Measurements from ENCODE around the gene ABHD16A.

ABHD16A gene

DNA sequence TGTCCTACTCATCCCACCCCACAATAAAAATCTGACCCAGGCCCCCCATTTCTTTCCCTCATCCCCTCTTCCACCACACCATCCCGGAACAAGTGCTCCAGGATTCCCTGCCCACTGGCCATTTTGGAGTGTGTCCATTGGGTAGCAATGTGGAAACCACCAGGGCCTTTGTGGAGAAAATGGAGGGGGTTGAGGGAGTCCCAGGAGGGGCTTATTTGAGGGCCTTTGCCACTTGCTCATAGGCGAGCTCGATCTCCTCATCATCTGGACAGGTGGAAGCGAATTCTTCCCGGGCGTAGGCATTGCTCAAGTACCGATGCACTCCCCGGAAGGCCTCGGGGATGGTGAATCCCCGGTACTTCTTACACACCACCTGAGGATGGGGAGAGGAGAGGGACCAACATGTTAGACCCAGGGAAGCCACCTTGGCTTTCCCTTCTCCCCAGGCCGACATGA is 27.5 kb upstream of the ABHD16A start:
- no peak for DNase-seq

DNA sequence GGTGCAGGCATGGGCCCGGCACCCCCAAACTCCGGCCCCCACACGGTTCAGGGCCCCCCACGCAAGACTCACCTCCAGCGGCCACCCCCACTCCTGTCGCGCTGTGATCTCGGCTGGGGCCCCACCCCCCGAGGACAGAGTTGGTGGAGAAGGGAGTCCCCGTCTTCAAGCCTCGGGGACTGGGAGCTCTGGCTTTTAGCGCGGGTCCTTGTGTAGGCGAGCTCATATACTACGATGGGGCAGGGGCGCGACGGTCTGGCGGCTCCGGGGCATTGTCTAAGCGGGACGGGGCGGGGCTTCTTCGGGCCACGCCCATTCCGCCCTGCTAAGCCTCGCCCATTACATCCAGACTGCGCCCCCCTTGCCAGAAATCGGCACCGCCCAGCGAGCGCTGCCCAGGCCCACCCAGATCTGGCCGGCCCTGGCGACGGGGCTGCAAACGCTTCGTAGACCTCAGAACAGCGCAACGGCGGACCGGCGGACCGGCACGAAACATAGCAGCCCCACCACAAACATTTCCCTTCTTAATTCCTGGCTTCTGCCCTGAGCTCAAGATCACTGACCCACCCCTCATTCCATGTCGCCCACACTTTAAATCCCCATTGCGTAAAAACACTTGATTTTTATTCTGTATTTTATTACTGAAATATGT is 27.0 kb upstream of the ABHD16A start:
- DNase-seq = peak; percentile 86

DNA sequence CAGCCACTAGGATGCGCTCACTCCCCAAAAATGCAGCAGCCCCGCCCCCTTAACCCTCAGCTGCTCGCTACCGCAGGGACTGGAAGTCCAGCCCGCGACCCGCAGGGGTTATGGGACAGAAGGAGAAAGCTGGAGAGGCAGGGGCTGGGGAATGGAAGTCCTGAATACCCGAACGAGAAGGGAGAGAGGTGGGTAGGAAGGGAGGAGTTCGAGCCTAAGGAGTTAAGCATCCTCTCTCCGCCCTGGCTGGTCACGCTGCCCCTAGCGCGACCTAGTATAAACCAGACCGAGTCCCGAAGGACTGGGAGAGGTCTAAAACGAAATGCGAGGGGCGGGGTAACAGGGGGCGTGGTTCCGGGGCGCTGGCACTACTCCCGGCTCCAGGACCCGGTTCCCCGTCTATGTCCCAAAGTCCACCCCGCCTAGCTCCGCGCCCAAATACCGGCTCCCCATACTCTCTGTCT is 26.4 kb upstream of the ABHD16A start:
- DNase-seq = peak; percentile 93

DNA sequence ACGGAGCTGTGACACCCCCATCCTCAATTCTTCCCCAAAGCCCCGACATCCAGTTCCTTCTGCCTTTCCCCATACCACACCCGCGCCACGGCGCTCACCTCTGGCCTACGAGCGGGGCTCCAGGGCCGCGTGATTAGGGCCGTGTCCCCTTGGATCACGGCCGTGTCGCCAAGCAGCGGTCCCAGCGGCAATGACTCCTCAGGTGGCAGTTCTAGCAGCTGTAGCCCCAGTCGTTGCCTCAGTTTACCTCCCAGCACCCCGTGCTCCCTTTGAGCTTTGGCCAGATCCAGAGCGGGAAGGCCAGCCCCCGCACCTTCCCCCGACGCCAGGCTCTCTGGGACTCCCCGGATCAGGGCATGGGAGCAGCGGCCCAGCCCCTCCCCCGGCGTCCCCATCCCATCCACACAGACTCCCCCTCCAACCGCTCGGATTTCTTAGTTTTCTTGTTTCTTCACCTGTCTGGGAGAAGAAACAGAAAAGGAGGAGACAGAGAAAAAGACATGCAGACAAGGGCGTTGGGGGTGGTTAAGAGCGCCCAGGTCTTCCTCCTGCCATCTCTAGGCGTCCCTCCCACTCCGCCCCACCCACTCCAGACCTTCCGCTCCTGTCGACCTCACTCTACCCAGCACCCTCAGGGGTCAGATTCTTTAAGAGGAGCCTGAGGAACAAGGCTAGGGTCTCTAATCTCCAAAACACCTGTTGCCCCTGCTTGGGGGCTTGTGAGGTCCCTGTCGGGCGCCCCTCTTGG is 25.8 kb upstream of the ABHD16A start, which contains the start of gene DDAH2:
Gene DDAH2, minus strand, starts transcription at position 533 of the 748 bp plus-strand sequence. Its CDS starts 138 bp downstream, at position 395.
- no peak for DNase-seq

DNA sequence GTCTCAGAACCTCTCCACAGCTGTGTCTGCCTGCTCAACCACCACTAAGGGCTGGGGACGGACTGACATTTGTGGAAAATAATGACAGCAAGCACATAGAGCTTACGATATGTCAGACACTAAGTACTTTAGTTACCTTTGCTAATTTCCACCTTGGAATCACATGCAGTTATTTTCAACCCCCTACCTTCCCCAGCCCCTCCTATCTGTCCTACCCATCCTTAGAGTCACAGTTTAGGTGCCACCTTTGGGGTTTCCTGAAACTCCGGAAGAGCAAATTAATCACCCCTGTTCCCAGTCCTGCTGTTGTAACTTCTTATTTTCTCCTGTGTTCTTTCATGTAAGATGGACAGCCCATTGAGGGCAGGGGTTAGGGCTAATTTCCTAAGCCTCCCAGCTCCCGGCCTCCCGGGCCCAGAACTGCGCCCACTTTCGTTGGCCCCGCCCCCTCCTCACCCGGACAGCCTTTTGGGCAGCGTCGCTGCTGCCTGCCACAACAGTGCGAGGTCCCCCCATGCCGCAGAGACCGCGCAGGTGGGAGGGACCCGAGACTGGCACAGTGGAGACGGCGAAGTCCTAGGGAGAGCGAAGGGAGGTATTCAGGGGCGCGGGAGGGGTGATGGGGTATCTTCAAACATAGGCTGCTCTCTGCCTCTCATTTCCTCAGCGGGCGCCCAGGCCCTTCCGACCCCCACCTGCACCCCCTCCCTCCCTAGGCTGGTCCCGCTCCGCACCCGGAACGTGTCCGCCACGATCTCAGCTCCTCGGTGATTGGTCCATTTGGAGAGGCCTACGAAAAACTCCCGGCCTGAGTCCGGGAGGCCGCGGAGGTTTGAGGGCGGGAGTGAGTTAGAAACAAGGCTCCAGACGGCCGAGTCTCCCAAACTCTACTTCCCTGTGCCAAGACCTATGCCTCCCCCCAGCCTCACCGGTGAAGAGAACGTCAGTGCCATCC is 24.9 kb upstream of the ABHD16A start:
- DNase-seq = no peak

DNA sequence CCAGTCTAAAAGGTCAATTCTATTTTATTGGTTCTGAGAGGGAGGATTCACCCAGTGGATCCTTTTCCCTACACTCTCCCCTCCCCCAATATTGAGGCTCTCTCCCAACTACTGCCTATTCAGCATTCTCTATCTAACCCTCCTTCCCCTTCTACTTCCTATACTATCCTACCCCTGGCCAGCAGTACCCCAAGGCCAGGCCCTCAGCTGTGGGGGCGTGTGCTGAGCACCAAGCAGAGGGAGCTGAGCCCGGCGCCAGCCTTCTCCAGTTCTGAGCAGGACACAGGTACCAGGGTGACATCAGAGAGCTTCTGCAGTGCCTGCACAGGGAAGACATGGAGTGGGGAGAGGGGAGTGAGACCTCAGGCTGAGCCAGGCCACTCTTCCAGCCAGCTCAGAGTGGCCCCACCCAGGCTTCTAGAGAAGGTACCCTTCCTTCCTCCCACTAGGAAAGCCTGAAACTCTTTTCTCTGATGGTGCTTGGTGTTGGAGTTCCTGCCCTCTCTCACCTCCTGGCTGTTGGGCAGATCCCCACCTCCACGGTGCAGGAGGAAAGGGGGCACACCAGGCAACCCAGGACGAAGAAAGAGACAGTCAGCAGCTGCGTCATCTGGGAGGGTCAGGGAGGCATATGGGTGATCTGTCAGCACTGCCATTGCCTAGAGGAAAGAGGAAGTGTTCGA is 24.1 kb upstream of the ABHD16A start:
- DNase-seq = no peak

DNA sequence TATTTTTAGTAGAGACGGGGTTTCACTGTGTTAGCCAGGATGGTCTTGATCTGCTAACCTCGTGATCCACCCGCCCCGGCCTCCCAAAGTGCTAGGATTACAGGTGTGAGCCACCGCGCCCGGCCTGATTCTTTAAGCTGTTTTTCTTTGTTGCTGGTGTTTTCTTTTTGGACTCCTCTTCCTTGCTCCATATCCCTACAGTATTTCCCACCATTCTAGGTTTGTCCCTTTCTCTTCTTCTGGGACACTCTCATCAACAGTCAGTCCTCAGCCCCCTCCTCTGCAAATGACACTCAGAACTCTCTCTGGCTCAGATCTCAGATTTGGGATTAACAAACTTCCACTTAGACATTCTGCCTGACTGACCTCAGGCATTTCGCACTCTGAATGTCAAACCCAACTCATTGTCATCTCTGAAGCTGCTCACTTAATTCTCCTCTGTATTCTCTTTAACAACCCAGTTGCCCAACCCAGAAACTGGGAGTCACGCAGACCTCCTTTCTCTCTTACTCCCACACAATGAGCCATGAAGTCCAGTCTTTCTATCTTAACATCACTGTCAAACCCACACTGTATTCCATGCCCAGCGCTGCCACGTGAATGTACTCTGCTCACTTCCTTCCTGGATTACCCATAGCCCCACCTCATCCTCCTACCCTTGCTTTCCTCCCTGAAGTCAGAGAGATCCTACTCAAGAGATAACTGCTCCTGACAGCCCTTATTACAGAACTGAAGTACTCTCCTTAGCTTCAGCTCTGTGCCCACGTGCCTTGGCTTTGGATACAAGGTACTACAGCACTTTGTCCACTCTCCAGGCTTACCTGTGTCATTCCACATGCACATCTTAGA is 22.6 kb upstream of the ABHD16A start:
- no peak for DNase-seq

DNA sequence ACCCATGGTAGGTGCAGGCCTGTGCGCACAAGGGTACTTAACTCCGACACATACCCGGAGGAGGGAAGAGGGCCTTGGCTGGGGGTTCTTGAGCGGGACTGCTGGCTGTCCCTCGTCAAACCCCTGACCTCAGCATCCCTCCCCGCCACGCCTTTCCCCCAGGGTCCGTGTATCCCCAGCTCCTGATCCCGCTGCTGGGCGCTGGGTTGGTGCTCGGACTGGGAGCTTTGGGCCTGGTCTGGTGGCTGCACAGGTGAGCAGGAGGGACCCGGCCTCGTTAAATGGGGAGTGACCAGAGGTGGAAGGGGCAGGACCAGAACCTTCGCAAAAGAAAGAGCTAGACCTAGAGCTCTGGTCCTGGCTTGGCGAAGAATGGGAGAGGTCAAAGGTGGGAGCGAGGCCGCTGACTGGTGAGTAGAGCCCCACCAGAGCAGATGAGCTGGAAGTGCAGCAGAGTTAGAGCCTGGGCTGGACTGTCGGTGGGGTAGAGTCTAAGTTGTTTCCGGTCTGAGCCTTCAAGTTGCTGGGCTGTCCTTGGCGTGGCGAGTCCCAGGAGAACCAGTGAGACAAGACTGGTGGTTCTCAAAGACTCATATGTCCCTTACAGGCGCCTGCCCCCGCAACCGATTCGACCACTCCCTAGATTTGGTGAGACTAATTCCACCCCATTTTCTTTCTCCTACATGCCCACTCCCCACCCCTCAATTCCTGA is 21.0 kb upstream of the ABHD16A start:
- DNase-seq = no peak

DNA sequence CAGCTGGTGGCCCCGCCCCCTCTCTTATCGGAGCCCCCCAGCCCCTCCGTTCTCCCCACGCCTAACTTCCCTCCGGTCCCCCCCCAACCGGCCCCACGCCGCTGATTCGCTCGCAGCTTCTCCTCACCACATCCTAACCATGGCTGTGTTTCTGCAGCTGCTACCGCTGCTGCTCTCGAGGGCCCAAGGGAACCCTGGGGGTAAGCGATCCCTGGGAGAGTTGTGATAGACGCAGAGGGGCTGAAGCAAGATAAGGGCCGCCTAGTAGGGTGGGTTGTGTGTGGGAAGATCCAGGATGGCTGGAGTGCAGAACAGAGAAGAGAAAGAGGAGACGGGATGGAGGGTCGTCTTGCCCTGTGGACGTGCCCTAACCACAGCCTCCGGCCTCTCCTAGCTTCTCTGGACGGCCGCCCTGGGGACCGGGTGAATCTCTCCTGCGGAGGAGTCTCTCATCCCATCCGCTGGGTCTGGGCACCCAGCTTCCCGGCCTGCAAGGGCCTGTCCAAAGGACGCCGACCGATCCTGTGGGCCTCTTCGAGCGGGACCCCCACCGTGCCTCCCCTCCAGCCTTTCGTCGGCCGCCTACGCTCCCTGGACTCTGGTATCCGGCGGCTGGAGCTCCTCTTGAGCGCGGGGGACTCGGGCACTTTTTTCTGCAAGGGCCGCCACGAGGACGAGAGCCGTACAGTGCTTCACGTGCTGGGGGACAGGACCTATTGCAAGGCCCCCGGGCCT is 20.3 kb upstream of the ABHD16A start, which contains the start of gene MPIG6B:
Gene MPIG6B, plus strand, starts transcription at position 129 of the 735 bp plus-strand sequence. Its CDS starts 11 bp downstream, at position 140.
- no peak for DNase-seq

DNA sequence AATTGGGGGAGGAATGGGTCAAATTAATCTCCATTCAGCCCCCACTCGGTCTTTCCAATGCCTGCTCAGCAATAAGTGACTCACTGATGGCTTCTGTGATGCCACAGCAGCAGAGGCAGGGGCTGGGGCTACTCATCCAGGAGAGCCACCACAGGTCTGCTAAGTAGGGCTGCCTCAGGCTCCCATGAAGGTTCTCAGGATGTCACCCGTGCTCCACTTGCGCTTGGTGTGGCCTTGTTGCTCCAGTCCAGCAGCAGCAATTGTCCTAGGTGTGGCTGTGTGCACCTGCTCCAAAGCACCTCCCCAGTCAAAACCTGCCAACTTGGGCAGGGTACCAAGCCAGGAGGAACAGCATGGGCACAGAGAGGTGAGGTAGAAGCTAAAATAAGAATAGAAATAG is 19.0 kb upstream of the ABHD16A start:
- DNase-seq = no peak

DNA sequence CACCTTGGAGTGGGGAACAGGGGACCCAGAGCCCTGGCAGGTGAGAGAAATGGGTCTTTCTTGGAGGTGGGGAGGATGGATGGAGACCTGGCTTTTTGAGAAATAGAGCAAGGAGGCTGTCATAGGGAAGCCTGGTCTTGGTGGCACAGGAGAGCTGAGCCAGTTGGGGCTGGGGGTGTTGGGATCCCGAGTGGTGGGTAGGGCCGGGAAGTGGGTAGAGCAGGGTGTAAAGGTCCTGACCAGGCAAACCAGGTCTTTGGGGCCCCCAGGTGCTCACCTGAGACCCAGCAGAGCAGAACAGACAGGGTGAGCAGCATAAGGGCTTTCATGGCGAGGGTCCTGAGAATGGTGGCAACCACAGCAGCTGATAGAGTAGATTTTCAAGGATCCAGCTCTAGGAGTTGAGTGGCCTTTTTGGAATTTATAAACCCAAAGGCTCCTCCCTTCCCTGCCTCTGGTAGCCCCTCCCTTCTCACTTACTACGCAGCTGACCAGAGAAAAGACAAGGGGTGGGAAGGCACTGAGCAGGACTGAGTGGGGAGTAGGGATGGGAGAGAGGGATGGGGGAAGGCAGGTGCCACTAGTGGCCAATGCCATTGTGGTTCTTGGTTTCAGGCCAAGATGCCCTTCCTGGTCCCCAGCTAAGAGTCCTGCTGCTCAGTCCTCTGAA is 18.4 kb upstream of the ABHD16A start, which contains the start of gene LY6G6C:
Gene LY6G6C, minus strand, starts transcription at position 396 of the 670 bp plus-strand sequence. Its CDS starts 67 bp downstream, at position 329.
- no peak for DNase-seq

DNA sequence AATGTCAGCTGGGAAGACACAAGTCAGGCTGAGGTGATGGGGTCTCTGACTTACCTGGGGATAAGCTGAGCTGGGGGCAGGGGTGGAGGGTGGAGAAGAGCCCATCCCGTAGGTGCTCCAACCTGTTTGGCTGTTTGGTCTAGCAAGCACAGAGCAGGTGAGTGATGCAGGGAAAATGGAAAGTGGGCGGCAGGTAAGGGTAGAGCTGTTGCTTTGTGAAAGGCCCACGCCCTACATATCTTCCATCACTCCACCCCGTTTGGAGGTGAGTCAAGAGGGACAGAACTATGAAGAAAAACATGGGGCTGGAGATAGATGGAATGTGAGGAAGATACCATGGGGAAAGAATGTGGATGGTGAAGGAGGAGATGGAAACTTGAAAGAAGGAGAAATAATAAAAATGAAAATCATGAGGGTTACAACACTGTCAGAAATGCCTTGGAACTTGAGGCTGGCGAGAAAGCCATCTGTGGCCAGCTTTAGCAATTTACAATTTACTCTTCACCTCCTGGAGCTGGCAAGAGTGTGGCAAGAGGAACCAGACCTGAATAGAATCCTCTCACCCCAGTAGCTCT is 17.2 kb upstream of the ABHD16A start:
- DNase-seq = no peak

DNA sequence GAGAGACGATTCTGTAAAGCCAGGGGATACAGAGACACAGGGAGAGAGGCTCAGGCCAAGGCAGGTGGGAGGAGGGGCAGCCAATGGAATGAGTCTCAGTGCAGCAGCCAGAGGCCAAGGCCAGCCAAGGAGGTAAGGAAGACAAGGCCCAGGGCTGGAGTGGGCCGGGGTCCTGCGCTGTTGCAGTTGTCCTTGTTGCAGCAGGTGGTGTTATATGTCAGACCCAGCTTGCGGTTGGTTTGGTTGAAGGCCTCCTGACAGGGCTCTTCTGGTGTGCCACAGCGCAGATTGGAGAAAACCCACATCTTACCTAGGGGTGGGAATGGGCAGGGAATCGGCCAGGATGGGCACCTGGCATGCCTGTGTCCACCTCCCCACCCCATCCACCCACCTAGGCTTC is 15.9 kb upstream of the ABHD16A start:
- no peak for DNase-seq

DNA sequence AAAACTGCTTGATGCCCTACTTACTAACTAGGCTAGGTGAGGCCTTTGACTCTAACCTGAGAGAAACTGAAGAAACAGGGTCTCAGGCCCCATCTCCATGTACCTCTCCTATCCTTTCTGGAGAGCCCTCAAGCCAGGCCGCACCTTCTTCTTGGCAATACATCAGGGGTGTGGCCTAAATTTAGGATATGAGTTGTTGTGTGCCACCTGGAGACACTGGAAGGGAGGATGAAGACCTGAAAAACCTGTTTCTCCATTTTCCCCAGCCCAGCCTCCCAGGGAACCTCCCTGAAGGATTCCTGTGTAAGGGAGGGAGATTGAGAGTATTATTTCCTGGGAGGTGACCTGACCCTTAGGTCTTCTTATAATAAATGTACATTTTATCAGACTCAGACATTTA is 15.1 kb upstream of the ABHD16A start:
- DNase-seq = no peak

DNA sequence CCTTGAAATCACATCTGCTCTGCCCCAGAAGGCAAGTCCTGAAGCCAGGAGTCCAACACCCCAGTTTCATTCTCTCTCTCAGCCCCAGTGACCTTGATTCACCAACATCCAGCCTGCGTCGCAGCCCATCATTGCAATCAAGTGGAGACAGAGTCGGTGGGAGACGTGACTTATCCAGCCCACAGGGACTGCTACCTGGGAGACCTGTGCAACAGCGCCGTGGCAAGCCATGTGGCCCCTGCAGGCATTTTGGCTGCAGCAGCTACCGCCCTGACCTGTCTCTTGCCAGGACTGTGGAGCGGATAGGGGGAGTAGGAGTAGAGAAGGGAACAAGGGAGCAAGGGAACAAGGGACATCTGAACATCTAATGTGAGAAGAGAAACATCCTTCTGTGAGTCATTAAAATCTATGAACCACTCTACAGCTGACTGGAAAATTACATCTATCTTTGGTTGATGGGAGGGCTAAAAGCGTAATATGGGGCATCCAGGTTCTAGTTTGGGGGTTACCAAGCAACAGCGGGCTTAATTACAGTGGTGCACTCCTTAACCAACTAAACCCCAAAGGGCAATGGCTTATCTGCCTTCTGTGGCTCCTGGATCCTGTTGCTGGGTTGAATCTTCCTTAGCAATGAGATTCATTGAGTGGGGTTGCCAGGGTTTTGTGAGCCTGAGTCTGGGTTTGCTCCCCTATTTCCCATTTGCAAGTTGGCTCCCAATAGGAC is 14.5 kb upstream of the ABHD16A start:
- no peak for DNase-seq

DNA sequence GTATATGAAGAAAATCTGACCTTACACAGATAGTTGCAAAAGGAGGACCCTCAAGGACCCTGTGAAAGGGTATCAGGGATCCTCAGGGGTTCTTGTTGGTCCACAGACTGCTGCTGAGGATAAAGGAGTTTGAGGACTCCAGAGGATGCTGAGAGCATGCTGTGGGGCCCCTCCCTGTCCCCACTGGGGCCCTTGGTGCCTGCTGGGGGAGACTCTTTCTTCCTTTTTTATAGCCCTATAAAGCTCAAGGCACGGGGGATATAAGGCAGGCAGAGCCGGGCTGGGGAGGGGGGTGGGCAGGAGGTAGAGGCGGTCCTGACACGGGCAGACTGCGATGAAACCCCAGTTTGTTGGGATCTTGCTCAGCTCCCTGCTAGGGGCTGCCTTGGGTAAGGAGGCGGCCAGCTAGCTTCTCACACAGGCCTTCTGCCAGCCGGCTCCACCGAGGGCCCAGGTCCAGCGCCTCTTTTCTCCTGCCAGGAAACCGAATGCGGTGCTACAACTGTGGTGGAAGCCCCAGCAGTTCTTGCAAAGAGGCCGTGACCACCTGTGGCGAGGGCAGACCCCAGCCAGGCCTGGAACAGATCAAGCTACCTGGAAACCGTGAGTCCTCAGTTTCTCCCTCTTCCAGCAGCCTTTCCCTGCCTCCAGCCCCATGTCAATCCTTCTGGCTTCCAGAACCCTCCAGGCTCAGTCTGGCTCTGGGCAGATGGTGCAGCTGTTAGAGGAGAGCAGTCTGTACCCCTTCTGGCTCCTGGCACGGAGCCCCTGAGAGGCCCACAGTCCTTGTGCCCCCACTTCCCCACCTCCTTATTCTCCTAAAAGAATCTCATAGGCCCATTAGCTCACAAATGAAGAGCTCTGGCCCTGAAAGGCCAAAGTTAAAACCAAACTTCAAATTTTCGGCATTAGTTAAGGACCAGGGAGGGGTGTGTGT is 12.2 kb upstream of the ABHD16A start, which contains the start of gene LY6G6D:
Gene LY6G6D, plus strand, starts transcription at position 327 of the 937 bp plus-strand sequence. Its CDS starts 8 bp downstream, at position 335.
- no peak for DNase-seq

Measured in activated effector memory CD4-positive, alpha-beta T cell treated with anti-CD3 and anti-CD28 coated beads, Interleukin-2, amount 50 U/mL, for 16 hours (primary cell).